ENCODE results near the gene AK3.
A peak's percentile ranks its signal among the peaks of the same experiment; 100 is the strongest.

Gene AK3

GRCh38 chr9:4709380-4709779, 31.6 kb downstream of the AK3 start:
- DNase-seq (ENCODE audit: low read depth in 2 of 2, low spot score in 1 of 2), result no peak

- no peak for DNase-seq (ENCODE audit: low read depth in 2 of 2, low spot score in 1 of 2)
Observed at GRCh38 chr9:4706971-4707622, 33.9 kb downstream of the AK3 start.

GRCh38 chr9:4706021-4706420, 35.0 kb downstream of the AK3 start:
- DNase-seq (ENCODE audit: low read depth in 2 of 2, low spot score in 1 of 2), result no peak

DNA sequence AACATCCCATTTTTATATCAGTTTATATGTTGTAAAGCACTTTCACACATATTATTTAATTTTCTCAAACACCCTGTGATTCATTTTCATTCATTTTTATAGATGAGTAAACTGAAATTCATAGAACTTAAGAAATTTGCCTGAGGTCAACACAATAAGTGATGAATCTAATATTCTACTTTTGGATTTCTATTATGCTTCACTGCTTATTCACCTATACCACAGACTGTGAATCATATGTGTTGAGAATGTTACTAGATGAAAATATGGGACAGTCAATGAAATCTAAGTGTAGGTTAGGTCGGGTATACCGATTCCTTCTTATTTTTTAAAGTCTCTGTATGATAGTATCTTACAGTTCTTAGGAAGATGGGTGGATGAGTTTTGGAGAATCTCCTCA, 36.9 kb downstream of the AK3 start:
- DNase-seq (ENCODE audit: low read depth in 2 of 2, low spot score in 1 of 2), result no peak

GRCh38 chr9:4701526-4701925, 39.5 kb downstream of the AK3 start:
- no peak for DNase-seq (ENCODE audit: low read depth in 2 of 2, low spot score in 1 of 2)

GRCh38 chr9:4700932-4701331, 40.1 kb downstream of the AK3 start:
- no peak for DNase-seq (ENCODE audit: low read depth in 2 of 2, low spot score in 1 of 2)

DNA sequence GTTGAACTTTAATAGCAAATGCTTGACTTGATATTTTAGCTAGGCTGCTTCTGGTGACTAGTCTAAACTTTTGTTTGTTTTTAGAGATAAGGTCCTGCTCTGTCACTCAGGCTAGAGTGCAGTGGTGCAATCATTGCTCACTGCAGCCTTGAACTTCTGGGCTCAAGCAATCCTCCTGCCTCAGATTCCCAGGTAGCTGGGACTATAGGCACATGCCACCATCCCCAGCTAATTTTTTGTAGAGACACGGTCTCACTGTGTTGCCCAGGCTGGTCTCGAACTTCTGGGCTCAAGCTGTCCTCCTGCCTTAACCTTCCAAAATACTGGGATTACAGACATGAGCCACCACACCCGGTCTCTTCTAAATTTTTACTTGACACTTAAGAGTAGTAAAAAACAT, 40.9 kb downstream of the AK3 start:
- no peak for DNase-seq (ENCODE audit: low read depth in 2 of 2, low spot score in 1 of 2)

- DNase-seq (ENCODE audit: low read depth in 2 of 2, low spot score in 1 of 2), result no peak
Observed at GRCh38 chr9:4691795-4692194, 49.2 kb downstream of the AK3 start.

DNA sequence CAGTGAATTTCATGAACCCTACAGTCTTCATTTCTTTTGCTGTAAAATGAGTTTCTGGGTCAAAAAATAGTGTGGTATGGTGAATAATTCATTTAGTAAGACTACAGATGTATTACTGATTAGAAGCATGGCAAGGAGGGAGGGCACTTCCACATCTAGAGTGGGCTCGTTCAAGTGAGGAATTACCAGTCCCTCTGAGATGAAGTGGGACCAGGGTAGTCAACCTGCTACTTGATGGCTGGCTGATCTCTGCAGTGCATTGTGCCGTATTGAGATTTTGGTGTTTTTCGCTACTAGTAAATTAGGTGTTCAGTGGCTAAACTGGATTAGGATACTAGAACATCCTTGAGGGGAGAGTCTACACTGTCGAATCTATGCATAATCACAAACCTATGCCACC, 50.9 kb downstream of the AK3 start:
- no peak for DNase-seq (ENCODE audit: low read depth in 2 of 2, low spot score in 1 of 2)

DNA sequence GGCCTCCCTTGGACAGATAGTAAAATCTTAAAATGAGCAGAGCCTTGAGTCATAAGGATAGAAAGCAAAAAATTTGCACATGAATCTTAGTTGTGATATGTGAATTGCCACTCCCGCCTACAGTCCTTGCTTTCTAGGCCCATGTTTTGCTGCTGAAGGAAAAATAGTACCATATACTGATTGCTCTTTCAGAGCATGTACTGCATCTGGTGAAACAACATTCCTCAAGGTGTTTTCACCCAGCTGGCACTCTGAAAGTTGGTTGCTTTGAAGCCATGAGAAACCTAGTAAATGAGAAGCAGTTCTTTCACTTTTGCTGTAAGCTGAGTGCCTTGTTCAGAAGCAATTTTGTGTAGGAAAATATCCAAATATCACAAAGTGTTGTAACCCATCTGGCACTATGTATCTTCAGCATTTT, 51.3 kb downstream of the AK3 start:
- no peak for DNase-seq (ENCODE audit: low read depth in 2 of 2, low spot score in 1 of 2)

DNA sequence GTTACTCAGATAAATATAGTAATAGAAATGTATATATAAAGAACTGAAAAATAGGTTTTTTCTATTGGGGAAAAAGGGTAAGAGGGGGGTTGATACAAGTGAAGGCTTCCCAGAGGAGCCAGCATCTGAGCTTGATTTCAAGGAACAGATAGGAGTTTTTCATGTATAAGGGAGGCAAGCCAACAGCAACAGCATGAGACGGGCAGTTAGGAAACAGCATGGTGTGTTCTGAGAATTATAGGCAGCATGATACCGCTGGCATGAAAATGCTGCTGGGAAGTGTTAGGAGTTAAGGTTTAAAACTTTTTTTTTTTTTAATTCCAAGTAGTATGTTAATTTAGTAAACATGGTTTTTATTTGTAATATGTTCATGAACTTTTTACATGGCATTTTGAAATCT, 52.0 kb downstream of the AK3 start:
- no peak for DNase-seq (ENCODE audit: low read depth in 2 of 2, low spot score in 1 of 2)

DNA sequence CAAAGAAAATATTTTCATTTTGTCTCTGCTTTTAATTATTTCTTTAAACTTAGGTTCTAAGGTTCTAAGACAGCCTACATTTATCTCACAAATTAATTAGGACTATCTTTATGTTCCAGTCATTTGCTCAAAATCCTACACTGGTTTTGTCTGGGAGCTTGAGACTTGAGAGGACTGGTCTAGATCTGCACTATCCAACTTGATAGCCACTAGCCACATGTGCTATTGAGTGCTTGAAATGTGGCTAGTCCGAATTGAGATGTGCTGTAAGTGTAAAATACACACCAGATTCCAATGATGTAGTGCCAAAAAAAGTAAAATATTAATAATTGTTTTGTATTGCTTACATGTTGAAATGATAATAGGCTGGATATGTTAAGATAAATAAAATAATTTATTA, 54.4 kb downstream of the AK3 start:
- no peak for DNase-seq (ENCODE audit: low read depth in 2 of 2, low spot score in 1 of 2)

GRCh38 chr9:4686112-4686511, 54.9 kb downstream of the AK3 start:
- DNase-seq (ENCODE audit: low read depth in 2 of 2, low spot score in 1 of 2), result no peak

GRCh38 chr9:4684820-4685219, 56.2 kb downstream of the AK3 start:
- no peak for DNase-seq (ENCODE audit: low read depth in 2 of 2, low spot score in 1 of 2)

- DNase-seq (ENCODE audit: low read depth in 2 of 2, low spot score in 1 of 2), result no peak
Observed at GRCh38 chr9:4680750-4681149, 60.3 kb downstream of the AK3 start.

DNA sequence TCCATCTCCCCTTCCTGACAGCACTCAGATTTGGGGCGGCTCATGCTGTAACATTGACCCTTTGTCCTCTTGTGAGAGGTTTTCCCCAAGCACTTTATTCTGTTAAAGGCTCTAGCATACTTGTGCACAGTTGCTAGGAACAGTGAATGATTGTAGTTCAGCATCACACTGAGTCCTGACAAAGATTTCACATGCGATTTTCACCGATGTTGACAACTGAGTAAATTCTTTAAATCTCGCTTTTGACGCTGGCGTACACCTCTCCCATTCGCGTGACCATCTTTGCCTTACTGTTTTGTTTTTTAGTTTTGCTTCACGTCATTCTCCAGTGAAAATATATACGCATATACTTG, 60.9 kb downstream of the AK3 start:
- DNase-seq (ENCODE audit: low read depth in 2 of 2, low spot score in 1 of 2), result no peak

DNA sequence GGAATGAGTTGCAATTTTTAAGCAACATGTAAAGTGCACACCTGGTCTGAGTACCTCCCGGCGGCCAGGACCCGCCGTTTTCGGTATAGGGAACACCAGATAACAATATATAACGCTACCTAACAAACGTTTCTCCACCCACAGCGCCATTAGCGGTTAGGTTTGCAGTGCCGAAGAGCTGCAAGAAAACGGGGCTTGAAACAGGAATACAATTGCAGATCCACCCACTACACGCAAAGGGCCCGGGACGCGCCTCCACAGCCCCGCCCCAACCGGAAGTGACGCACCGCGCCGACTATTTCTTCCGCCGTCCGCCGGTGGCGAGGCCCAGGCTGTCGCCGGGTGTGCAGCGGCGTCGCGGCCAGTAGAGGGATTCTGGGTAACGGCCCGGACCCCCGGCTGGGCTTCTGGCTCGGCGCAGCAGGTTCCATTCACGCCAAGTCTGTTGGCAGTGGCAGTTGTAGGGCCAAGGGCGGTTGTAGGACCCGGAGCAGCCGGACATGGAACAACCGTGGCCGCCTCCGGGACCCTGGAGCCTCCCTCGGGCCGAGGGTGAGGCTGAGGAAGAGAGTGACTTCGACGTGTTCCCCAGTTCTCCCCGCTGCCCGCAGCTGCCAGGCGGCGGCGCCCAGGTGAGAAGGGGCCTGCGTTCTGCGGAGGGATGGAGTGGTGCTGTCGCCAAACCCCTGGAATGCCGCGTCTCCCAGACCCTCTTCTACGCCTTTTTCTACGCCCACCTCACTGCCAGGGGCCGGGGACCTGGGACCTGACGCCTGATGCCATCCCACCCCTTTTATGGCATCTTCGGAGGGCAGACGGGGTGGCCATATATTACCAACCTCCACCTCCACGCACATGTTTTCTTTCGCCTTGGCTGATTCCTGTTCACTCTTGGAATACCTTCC, 61.5 kb downstream of the AK3 start, which contains the start of gene CDC37L1:
TSS of gene CDC37L1 (plus strand) at position 302 of the 905 bp plus-strand sequence. CDS start at position 501, 199 bp downstream.
- DNase-seq (ENCODE audit: low read depth in 2 of 2, low spot score in 1 of 2), result peak; percentile 99 to 100

GRCh38 chr9:4678679-4679267, 62.2 kb downstream of the AK3 start:
- DNase-seq (ENCODE audit: low read depth in 2 of 2, low spot score in 1 of 2), result no peak

DNA sequence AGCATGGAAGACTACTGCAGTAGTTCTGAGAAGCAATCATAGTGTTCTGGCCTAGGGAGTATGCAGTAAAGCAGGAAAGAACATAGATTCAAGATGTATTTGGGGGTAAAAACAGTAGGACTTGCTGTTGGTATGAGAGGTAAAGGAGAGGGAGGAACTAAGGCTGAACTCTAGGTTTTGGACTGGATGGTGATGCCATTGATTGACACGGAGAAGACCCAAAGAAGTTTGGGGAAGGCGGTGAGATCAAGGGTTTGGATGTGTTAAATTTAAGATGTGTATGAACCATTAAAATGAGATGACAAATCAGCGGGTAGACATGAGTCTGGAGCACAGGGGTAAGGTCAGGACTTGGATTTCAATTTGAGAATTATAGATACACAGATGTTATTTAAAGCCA, 63.6 kb downstream of the AK3 start:
- DNase-seq (ENCODE audit: low read depth in 2 of 2, low spot score in 1 of 2), result no peak

- DNase-seq (ENCODE audit: low read depth in 2 of 2, low spot score in 1 of 2), result no peak
Observed at GRCh38 chr9:4674783-4675182, 66.2 kb downstream of the AK3 start.

- DNase-seq (ENCODE audit: low read depth in 2 of 2, low spot score in 1 of 2), result no peak
Observed at GRCh38 chr9:4671737-4672136, 69.3 kb downstream of the AK3 start.

GRCh38 chr9:4670591-4670990, 70.4 kb downstream of the AK3 start:
- no peak for DNase-seq (ENCODE audit: low read depth in 2 of 2, low spot score in 1 of 2)

All from stimulated activated CD8-positive, alpha-beta memory T cell treated with anti-CD3 and anti-CD28 coated beads, Interleukin-4, amount 100 ng/mL, for 1 hour (primary cell).